Trophoblast cell (in vitro differentiated cells and primary cell): ENCODE measurements around the gene FBXO15.

Source experiments
- DNase-seq, 2 donors: peaks; one replicate each; pipeline ENCODE4 v3.0.0-alpha.2; 2016
- H2AFZ ChIP-seq: 2 replicates; pipeline ENCODE4 v1.6.1; 2013; ENCODE audit warnings: low read length, moderate library complexity, mild to moderate bottlenecking; ENCODE audit not compliant: insufficient read depth, poor library complexity
- H2AK5ac ChIP-seq: 2 replicates; pipeline ENCODE4 v1.6.1; 2013; ENCODE audit warnings: mild to moderate bottlenecking, low read length
- H2BK120ac ChIP-seq: 2 replicates; pipeline ENCODE4 v1.6.1; 2013; ENCODE audit warnings: low read length, mild to moderate bottlenecking, moderate library complexity; ENCODE audit not compliant: insufficient read depth, poor library complexity
- H2BK12ac ChIP-seq: 2 replicates; pipeline ENCODE4 v1.6.1; 2013; ENCODE audit warnings: mild to moderate bottlenecking, low read length, moderate library complexity
- H2BK5ac ChIP-seq: 2 replicates; pipeline ENCODE4 v1.6.1; 2013; ENCODE audit warnings: low read length, low read depth, moderate library complexity, mild to moderate bottlenecking; ENCODE audit not compliant: poor library complexity
- H3K14ac ChIP-seq: 2 replicates; pipeline ENCODE4 v1.6.1; 2013; ENCODE audit warnings: mild to moderate bottlenecking, low read length
- H3K18ac ChIP-seq: 2 replicates; pipeline ENCODE4 v1.6.1; 2013; ENCODE audit warnings: mild to moderate bottlenecking, low read length
- H3K23ac ChIP-seq: 2 replicates; pipeline ENCODE4 v1.6.1; 2013; ENCODE audit warnings: low read length
- H3K27ac ChIP-seq: 2 replicates; pipeline ENCODE4 v1.5.1; 2013; ENCODE audit warnings: low read depth, mild to moderate bottlenecking, inconsistent platforms, low read length, moderate library complexity
- H3K27me3 ChIP-seq: 2 replicates; pipeline ENCODE4 v1.6.1; 2013; ENCODE audit warnings: inconsistent platforms, mild to moderate bottlenecking, low read length, moderate library complexity; ENCODE audit not compliant: insufficient read depth
- H3K36me3 ChIP-seq, 2 experiments: 1 replicate in 1 of 2; 2 replicates in 1 of 2; pipeline ENCODE4 v1.6.1; 2013; ENCODE audit warnings: low read length in 2 of 2, mild to moderate bottlenecking in 2 of 2, moderate library complexity in 1 of 2; ENCODE audit not compliant: insufficient read depth in 2 of 2, control insufficient read depth in 1 of 2
- H3K4ac ChIP-seq: 2 replicates; pipeline ENCODE4 v1.6.1; 2013; ENCODE audit warnings: low read depth, mild to moderate bottlenecking, low read length, moderate library complexity
- H3K4me1 ChIP-seq, 2 experiments: 1 replicate in 1 of 2; 2 replicates in 1 of 2; pipeline ENCODE4 v1.6.1; 2013; ENCODE audit warnings: low read length in 2 of 2, mild to moderate bottlenecking in 2 of 2, moderate library complexity in 1 of 2; ENCODE audit not compliant: insufficient read depth in 2 of 2, control insufficient read depth in 1 of 2
- H3K4me2 ChIP-seq: 2 replicates; pipeline ENCODE4 v1.6.1; 2013; ENCODE audit warnings: inconsistent platforms, mild to moderate bottlenecking, low read length, moderate library complexity
- H3K4me3 ChIP-seq: 2 replicates; pipeline ENCODE4 v1.5.1; 2013; ENCODE audit warnings: mild to moderate bottlenecking, low read depth, low read length, inconsistent platforms
- H3K79me1 ChIP-seq: one replicate; pipeline ENCODE4 v1.6.1; 2013; ENCODE audit warnings: low read length
- H3K79me2 ChIP-seq: 2 replicates; pipeline ENCODE4 v1.6.1; 2013; ENCODE audit warnings: low read length, mild to moderate bottlenecking; ENCODE audit not compliant: control insufficient read depth, insufficient read depth, poor library complexity
- H3K9ac ChIP-seq: 2 replicates; pipeline ENCODE4 v1.6.1; 2013; ENCODE audit warnings: mild to moderate bottlenecking, low read length
- H3K9me3 ChIP-seq: 2 replicates; pipeline ENCODE4 v1.6.1; 2013; ENCODE audit warnings: low read depth, mild to moderate bottlenecking, control low read depth, inconsistent platforms, low read length; ENCODE audit not compliant: insufficient read depth
- H4K12ac ChIP-seq: 2 replicates; pipeline ENCODE4 v1.6.1; 2013; ENCODE audit warnings: low read depth, mild to moderate bottlenecking, low read length, moderate library complexity
- H4K8ac ChIP-seq: 2 replicates; pipeline ENCODE4 v1.6.1; 2013; ENCODE audit warnings: low read depth, mild to moderate bottlenecking, low read length, moderate library complexity
- H4K91ac ChIP-seq: one replicate; pipeline ENCODE4 v1.6.1; 2013; ENCODE audit warnings: low read depth, mild to moderate bottlenecking, low read length, moderate library complexity
- WGBS: extraction: QIAGEN DNeasy Blood & Tissue Kit; methylation state at CpG from one replicate; pipeline ENCODE4 v1.1.7; 2013; ENCODE audit warnings: missing lambda C conversion rate; ENCODE audit not compliant: insufficient read length, insufficient coverage; ENCODE audit errors: extremely low coverage; 5-methylcytosine and 5-hydroxymethylcytosine counted together

Gene FBXO15

DNA sequence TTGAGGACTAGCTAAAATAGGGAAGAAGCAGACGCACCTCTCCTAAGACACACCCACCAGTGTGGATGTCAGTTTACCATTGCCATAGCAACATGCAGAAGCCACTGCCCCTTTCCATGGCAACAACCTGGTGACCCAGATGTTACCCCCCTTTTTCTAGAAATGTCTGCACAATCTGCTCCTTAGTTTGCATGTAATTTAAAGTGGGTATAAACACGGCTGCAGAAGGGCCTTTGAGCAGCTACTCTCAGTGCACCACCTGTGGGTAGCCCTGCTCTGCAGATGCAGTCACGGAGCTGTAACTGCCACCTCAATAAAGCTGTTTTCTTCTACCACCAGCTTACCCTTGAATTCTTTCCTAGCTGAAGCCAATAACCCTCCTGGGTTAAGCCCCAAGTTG, 87.1 kb downstream of the FBXO15 start:
- Histone ChIP-seq H3K14ac (no peak overlapping the region), H3K4me1 (no peaks in the 10 kb centered on the region)
- no CpG with 5 or more reads among the region's 3 CpGs for WGBS

DNA sequence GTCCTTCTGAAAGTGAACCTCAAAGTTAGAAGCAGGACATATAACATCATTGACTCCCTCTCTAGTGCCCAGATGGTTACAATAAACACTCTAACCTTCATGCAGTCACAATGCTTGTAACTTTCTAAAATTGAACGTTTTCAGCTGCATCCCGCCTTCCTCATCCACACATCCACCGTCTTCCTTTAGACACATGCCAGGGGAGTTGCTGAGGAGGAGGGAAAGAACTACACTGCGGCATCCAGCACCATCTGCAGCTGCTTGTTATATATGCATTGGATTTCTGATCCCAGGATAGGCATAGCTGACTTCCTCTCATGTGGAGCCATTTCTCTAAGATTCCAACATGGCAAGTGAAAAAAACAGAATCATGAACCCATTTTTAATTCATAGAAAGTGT, 96.8 kb downstream of the FBXO15 start:
- H3K4ac ChIP-seq = no peak overlapping the region
- no peak overlapping the region for H3K9ac ChIP-seq
- H2BK5ac ChIP-seq = no peak overlapping the region
- no peaks in the 10 kb centered on the region for H3K36me3 ChIP-seq
- no CpG with 5 or more reads among the region's 4 CpGs for WGBS
- H2AK5ac ChIP-seq = no peak overlapping the region
- no peaks in the 10 kb centered on the region for H3K79me2 ChIP-seq
- no peak overlapping the region for H2BK12ac ChIP-seq
- H3K14ac ChIP-seq = no peak overlapping the region
- no peaks in the 10 kb centered on the region for H3K9me3 ChIP-seq
- no peak overlapping the region for H4K8ac ChIP-seq
- no peaks in the 10 kb centered on the region for H3K79me1 ChIP-seq
- H2AFZ ChIP-seq = no peak overlapping the region
- no peak overlapping the region for H3K18ac ChIP-seq
- no peak overlapping the region for H3K23ac ChIP-seq
- H2BK120ac ChIP-seq = no peak overlapping the region
- H4K91ac ChIP-seq = no peak overlapping the region
- H3K4me2 ChIP-seq = no peak overlapping the region
- H3K27me3 ChIP-seq = no peaks in the 10 kb centered on the region
- no peaks in the 10 kb centered on the region for H3K4me1 ChIP-seq
- H4K12ac ChIP-seq = no peak overlapping the region
- DNase-seq = no peak
- no peak overlapping the region for H3K27ac ChIP-seq
- H3K4me3 ChIP-seq = no peak overlapping the region

More for the DNA sequence above, 87.1 kb downstream of the FBXO15 start:
- no peak overlapping the region for H3K4me3 ChIP-seq
- no peak overlapping the region for H4K12ac ChIP-seq
- no peak overlapping the region for H3K9ac ChIP-seq
- H3K18ac ChIP-seq = no peak overlapping the region
- H2AK5ac ChIP-seq = no peak overlapping the region
- DNase-seq = no peak
- no peak overlapping the region for H3K23ac ChIP-seq
- H3K27me3 ChIP-seq = no peaks in the 10 kb centered on the region
- H3K79me1 ChIP-seq = no peaks in the 10 kb centered on the region
- no peak overlapping the region for H2AFZ ChIP-seq
- H4K91ac ChIP-seq = no peak overlapping the region
- no peak overlapping the region for H3K27ac ChIP-seq
- H3K79me2 ChIP-seq = no peaks in the 10 kb centered on the region
- H3K36me3 ChIP-seq = no peaks in the 10 kb centered on the region
- H2BK120ac ChIP-seq = no peak overlapping the region
- no peak overlapping the region for H3K4ac ChIP-seq
- no peak overlapping the region for H3K4me2 ChIP-seq
- no peak overlapping the region for H2BK5ac ChIP-seq
- no peak overlapping the region for H4K8ac ChIP-seq
- H2BK12ac ChIP-seq = no peak overlapping the region
- H3K9me3 ChIP-seq = peaks cover 2% of the 10 kb centered on the region

DNA sequence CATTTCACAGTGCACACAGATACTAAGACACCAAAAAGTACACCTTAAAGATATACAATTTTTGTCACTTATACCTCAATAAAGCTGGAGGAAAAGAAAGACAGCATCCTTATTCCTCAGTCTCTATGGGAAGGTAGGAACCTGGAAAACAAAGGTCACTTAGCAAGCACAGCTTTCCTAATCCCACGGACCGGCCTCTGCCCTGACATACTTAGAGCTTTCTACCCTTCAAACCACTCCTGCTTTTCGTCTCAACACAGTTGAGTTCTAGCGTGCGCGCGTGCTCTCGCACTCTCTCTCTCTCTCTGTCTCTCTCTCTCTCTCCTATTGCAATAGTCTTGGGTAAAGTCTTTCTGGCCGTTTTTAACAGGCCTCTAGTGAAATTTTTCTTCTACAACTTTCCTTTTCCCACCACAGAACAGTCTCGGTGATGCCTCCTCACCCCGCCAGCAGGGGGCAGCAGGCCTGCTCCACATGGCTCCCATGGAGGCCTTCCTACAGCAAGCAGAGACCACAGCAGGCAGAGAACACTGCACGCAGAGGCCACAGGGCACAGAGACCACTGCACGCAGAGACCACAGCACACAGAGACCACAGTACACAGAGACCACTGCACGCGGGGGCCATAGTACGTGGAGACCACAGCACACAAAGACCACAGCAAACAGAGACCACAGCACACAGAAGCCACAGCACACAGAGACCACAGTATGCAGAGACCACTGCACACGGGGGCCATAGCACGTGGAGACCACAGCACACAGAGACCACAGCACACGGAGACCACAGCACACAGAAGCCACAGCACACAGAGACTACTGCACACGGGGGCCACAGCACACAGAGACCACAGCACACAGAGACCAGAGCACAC, 106.9 kb downstream of the FBXO15 start:
- H3K27ac ChIP-seq = no peak overlapping the region
- no peak overlapping the region for H2BK12ac ChIP-seq
- no peak overlapping the region for H3K4me3 ChIP-seq
- no peaks in the 10 kb centered on the region for H3K36me3 ChIP-seq
- no peak overlapping the region for H2BK120ac ChIP-seq
- no peaks in the 10 kb centered on the region for H3K4me1 ChIP-seq
- H4K12ac ChIP-seq = no peak overlapping the region
- no peak overlapping the region for H3K9ac ChIP-seq
- H4K8ac ChIP-seq = no peak overlapping the region
- peak; percentile 3 to 59 for DNase-seq
- no peak overlapping the region for H2AFZ ChIP-seq
- H3K79me1 ChIP-seq = no peaks in the 10 kb centered on the region
- no peaks in the 10 kb centered on the region for H3K27me3 ChIP-seq
- H3K4ac ChIP-seq = no peak overlapping the region
- peaks cover 2% of the 10 kb centered on the region for H3K9me3 ChIP-seq
- no CpG with 5 or more reads among the region's 20 CpGs for WGBS
- H3K18ac ChIP-seq = no peak overlapping the region
- no peak overlapping the region for H3K23ac ChIP-seq
- no peak overlapping the region for H3K14ac ChIP-seq
- H3K79me2 ChIP-seq = no peaks in the 10 kb centered on the region
- H3K4me2 ChIP-seq = no peak overlapping the region
- no peak overlapping the region for H4K91ac ChIP-seq
- no peak overlapping the region for H2AK5ac ChIP-seq
- no peak overlapping the region for H2BK5ac ChIP-seq

DNA sequence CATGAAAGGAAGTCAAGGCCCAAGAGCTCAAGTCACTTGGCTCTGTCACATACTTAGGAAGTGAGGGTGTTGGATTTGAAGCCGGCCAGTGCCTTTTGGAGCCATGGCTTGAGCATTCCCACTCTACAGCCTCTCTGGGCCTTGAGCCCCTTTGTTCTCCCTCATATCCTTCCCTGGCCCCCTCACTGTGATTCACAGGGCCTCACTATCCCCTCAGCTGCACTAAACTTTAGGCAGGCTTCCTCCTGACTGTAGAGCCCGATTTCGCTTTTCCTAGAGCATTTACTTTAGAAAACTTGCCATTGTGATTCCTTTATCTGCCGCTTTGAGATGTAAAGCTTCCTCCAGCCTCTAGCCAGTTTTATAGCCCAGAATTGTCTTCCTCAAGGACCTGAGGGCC, 107.6 kb downstream of the FBXO15 start:
- Histone ChIP-seq H3K23ac (no peak overlapping the region), H3K14ac (no peak overlapping the region), H3K36me3 (no peaks in the 10 kb centered on the region), H3K4me1 (no peaks in the 10 kb centered on the region), H4K91ac (no peak overlapping the region), H4K12ac (no peak overlapping the region), H3K18ac (no peak overlapping the region), H3K27me3 (no peaks in the 10 kb centered on the region), H3K79me2 (no peaks in the 10 kb centered on the region), H3K4me2 (no peak overlapping the region), H2BK12ac (no peak overlapping the region), H3K79me1 (no peaks in the 10 kb centered on the region), H3K4ac (no peak overlapping the region), H3K4me3 (no peak overlapping the region), H3K27ac (no peak overlapping the region), H2BK5ac (no peak overlapping the region), H2BK120ac (no peak overlapping the region), H2AK5ac (no peak overlapping the region), H3K9me3 (peaks cover 2% of the 10 kb centered on the region), H2AFZ (no peak overlapping the region), H4K8ac (no peak overlapping the region), H3K9ac (no peak overlapping the region)
- no peak for DNase-seq
- WGBS = no CpG with 5 or more reads among the region's 4 CpGs
